Middle frontal gyrus (tissue), 1 donor: ENCODE data around the gene CYP46A1.

Experiments used
- DNase-seq: peaks from one replicate; pipeline ENCODE4 v3.0.0-alpha.2; 2015; ENCODE audit warnings: low spot score; ENCODE audit errors: extremely low spot score

Gene CYP46A1

DNA sequence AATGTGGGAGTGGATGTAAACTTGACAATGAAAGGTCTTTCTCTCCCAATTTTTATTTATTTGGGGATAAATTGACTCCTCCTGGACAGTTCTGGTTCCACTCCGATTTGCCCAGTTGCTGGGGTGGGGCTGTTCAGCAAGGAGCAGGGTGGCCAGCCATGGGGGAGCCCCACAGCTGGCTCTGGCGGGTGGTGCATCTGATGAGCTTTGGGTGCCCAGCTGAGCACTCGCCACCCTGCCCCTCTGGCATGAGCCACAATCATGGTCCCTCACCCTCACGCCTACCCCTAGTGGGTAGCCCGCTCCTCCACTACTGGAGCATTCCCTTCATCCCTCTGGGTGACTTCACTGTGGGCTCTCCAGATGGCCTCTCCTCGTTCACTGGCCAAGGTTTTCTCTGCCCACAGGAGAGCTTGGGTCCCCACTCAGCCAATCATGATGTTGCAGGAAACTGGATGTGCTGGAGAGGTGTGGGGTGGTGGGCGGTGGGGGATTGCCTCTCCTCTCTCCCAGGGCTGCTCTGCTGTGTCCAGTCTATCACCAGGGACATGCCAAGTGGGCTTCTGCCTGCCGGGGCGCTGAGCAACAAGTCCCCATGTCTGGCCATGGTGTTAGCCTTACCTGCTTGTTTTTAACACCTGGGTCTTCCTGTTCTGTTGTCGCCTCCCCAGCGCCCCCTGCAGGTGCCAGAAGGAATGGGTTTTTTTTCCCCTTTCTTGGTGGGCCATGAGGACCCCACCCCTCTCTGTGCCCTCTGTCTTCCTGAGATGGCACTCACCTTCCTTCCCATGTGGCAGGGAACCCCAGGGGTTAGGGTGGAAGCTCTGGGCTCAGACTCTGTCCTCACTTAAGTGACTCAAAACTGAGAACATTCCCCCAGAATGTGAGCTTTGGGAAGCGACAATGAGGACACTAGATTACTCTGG, 3.4 kb downstream of the CYP46A1 start:
- no peak for DNase-seq

DNA sequence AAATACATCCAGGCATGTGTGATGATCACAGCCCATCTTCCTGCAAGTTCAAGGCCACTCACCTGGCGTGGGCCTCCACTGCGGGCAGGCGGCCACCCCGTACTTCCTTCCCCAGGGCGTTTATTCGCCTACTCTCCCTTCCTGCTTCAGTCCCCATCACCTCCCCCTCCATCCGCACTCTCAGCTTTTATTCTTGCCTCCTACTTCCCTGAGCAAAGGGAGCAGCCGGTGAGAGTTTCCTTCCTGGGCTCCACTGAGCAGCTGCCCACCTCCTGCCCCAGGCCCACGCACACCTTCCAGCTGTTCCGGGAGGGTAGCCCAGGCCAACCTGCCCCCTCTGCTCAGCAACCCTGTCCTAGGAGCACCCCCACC, 4.1 kb downstream of the CYP46A1 start:
- DNase-seq: no peak

GRCh38 chr14:99688629-99689028, 4.5 kb downstream of the CYP46A1 start:
- DNase-seq: no peak

DNA sequence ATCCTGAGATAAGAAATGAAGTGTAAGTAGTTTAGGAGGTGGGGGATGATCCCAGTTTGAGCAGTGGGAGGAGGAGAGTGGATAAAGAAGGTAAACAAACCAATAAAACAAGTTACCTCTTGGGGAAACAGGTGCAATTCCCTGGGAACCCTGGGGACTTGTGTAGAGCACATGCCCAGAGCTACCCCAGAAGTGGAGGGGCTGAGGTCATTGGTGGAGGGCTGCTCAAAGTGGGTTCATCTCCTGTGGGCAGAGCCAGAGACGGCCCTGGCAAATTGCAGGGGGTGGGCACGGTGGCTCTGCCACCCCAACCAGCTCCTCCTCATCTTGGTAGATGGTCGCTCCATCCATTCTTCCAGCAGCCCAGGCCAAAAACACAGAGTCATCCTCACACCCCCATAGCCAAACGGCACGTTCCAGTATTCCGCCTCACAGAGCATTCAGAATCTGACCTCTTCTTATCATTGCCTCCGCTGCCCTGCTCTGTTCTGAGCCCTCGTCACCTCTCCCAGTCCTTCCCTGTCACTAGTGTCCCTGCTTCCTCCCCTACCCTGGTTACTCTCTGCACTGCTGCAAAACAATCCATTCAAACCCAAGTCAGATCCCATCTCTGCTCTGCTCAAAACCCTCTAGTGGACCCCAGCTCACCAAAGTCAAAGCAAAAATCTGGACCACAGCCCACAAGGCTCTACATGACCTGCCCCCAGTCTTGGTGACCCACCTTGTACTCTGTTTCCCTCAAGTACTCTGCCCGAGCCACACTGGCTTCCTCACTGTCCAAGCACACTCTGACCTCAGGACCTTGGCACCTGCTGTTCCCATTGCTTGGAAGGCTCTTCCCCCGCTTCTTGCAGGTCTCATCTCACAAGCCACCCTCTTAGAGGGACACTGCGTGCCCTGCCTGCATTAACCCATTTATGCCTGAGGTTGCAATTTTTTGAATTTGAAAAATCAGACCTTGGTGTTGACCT, 5.5 kb downstream of the CYP46A1 start:
- no peak for DNase-seq

GRCh38 chr14:99690636-99691035, 6.5 kb downstream of the CYP46A1 start:
- no peak for DNase-seq

GRCh38 chr14:99691111-99691885, 7.2 kb downstream of the CYP46A1 start:
- DNase-seq: no peak

DNA sequence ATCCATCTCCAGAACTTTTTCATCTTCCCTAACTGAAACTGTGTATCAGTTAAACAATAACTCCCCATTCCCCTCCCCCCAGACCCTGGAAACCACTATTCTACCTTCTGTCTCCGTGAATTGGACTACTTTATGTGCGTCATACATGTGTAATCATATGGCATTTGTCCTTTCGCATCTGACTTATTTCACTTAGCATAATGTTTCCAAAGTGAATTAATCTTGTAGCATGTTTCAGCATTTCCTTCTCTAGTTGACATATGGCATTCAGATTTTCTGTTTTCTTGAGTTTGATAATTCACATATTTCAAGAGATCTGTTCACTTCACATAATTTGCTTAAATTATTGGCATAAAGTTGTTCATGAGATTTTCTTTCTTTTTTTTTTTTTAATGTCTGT, 9.8 kb downstream of the CYP46A1 start:
- DNase-seq: no peak

DNA sequence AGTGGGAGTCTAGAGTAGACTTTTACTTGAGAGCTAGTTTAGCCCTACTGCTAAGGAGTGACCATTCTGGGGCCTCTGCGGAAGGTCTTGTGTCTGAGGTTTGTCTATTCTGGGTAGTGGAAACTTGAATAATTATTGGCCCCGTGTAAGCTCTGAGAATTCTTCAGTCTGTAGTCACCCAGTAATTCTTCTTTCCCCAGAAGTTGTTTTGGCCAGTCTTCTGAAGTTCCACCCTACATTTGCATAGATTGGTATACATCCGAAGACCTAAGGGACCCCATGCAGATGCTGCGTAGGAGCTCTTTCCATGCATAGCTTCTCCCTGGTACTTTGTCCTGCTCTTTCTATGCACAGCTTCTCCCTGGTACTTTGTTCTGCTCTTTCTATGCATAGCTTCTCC, 12.8 kb downstream of the CYP46A1 start:
- no peak for DNase-seq

GRCh38 chr14:99698236-99698635, 14.1 kb downstream of the CYP46A1 start:
- no peak for DNase-seq

DNA sequence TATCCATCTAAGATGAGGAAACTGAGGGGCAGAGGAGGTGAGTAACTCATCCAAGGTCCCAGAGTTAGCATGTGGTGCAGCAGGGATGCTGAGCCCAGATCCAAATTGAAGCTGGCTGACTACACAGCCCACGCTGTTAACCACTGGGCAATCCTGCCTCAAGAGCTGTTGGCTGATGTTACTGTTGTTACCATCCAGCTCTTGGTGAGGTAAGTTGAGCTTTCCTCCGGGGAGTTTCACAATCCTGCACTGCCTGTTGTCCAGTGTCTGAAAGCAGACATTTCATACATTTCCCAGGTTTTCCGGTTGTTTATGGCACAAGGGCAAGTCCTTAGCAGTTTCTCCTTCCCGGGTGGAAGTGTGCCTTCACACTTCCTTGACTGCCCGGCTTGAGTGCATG, 14.5 kb downstream of the CYP46A1 start:
- no peak for DNase-seq

GRCh38 chr14:99699085-99699760, 15.1 kb downstream of the CYP46A1 start:
- no peak for DNase-seq

DNA sequence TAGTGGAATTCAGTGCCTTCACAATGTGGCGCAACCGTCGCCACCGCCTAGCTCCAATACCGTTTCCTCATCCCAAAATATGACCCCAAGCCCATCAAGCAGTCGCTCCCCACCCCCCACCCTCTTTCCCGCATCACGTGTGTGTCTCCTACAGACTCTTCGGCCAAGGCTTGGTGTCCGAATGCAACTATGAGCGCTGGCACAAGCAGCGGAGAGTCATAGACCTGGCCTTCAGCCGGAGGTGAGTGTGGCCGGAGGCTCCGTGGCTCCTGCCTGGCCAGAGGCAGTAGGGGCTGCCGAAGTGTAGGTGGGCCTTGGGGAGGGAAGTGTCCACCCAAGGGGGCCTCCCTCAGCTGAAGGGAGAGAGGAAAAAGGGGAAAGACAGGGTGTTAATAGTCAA, 15.8 kb downstream of the CYP46A1 start:
- DNase-seq: no peak

GRCh38 chr14:99700379-99700778, 16.3 kb downstream of the CYP46A1 start:
- DNase-seq: no peak

DNA sequence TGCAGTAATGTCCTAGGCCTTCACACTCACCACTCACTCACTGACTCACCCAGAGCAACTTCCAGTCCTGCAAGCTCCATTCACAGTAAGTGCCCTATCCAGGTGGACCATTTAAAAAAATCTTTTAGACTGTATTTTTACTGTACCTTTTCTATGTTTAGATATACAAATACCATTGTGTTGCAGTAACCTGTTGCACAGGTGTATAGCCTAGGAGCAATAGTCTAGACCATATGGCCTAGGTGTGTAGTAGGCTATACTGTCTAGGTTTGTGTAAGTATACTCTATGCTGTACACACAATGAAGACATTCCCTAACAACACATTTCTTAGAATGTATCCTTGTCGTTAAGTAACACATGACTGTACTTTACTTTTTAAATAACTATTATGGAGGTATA, 17.2 kb downstream of the CYP46A1 start:
- no peak for DNase-seq

- DNase-seq: no peak
Measured at GRCh38 chr14:99702115-99702514, 18.0 kb downstream of the CYP46A1 start.

- no peak for DNase-seq
Measured at GRCh38 chr14:99703381-99703780, 19.3 kb downstream of the CYP46A1 start.

DNA sequence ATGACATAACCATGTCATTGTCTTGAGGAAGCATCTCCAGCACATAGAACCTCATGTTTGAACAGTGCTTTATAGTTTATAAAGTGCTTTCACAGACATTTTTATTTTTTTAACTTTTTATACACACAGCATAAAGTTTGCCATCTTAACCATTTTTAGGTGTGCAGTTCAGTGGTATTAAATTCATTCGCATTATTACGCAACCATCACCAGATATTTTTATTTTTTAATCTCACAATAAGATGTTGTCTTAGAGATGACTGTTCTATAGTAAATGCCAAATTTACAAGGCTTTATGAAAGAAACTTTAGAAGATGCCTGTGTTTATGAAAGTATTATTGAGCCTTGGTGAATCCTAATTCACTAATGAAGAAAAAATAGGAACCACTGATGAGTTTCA, 19.9 kb downstream of the CYP46A1 start:
- DNase-seq: no peak

DNA sequence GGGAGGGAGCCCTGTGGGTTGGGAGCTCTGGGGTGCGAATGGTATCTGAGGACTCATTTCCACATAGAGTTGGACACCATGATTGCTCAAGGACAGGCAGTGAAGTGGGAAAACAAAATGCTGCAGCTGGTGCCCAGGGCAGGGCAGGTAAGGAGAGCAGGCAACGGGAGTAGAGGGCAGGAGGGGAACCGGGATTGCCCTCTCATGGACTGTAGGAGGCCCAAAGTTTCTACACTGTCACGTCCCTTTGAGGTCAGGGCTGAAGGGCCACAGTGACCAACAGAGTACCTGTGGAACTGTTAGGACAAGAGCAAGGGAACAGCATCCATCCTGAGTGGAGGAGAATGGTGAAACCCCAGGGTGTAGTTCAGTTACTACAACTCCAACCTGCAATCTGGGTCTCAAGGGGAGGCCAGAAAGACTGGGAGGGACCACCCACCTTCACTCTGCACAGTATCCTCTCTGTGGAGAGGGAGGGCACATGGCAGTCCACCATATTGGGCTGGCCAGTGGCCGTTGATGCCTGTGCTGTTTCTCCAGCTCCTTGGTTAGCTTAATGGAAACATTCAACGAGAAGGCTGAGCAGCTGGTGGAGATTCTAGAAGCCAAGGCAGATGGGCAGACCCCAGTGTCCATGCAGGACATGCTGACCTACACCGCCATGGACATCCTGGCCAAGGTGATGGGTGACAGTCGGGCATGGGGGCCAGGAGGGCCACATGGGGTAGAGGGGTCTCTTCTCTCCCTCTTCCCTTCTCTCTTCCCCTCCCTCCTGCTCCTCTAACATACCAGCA, 22.2 kb downstream of the CYP46A1 start:
- DNase-seq: no peak

- DNase-seq: no peak
Measured at GRCh38 chr14:99707420-99707819, 23.3 kb downstream of the CYP46A1 start.

GRCh38 chr14:99707921-99708320, 23.8 kb downstream of the CYP46A1 start:
- no peak for DNase-seq
